ENCODE data around the gene QPCT. TPM values are rescaled to one million over a fixed set of nuclear protein-coding genes. Genes with fewer than 3 reads are reported as not detected.

Gene QPCT
- total and polyA plus RNA-seq, 11 donors, result 1.3 to 7.2 (median 2.8) TPM

- TF ChIP-seq POLR2A (IDR thresholded peaks at IDR 0.05) (no peak), CTCF (IDR thresholded peaks at IDR 0.05) (no peak)
- intact Hi-C loops (cut with DNase I), result loop anchor here in 1 of 10 donors (10.0 kb wide), 1 partner anchor 185 kb away; no protein-coding TSS in a partner anchor
- Histone ChIP-seq H3K27ac (no peak overlapping the region), H3K9me3 (no peaks in the 10 kb centered on the region), H3K4me1 (peaks cover 0 to 24% (median 1%) of the 10 kb centered on the region in 12 donors), H3K36me3 (no peaks in the 10 kb centered on the region), H3K4me3 (no peak overlapping the region), H3K27me3 (no peaks in the 10 kb centered on the region)
- DNase-seq, result no peak
- WGBS, 4 donors, result 59 to 68% (median 61%) methylated on average over 3 of the region's 3 CpGs
- ATAC-seq, result no peak
Observed at GRCh38 chr2:37350034-37350433, 5.6 kb downstream of the QPCT start.

GRCh38 chr2:37354531-37354930 lies 10.1 kb downstream of the QPCT start:
- intact Hi-C loops (cut with DNase I), result loop anchor here in 1 of 10 donors (10.0 kb wide), 1 partner anchor 190 kb away; no protein-coding TSS in a partner anchor
- Histone ChIP-seq H3K36me3 (no peaks in the 10 kb centered on the region), H3K4me1 (peaks cover 0 to 9% (median 0%) of the 10 kb centered on the region in 12 donors), H3K4me3 (no peak overlapping the region), H3K27ac (no peak overlapping the region), H3K9me3 (no peaks in the 10 kb centered on the region), H3K27me3 (no peaks in the 10 kb centered on the region)
- WGBS, 4 donors, result 88 to 98% (median 89%) methylated on average over 3 of the region's 3 CpGs
- no peak for TF ChIP-seq CTCF (IDR thresholded peaks at IDR 0.05)
- TF ChIP-seq POLR2A (IDR thresholded peaks at IDR 0.05), result no peak
- ATAC-seq, result no peak
- no peak for DNase-seq

DNA sequence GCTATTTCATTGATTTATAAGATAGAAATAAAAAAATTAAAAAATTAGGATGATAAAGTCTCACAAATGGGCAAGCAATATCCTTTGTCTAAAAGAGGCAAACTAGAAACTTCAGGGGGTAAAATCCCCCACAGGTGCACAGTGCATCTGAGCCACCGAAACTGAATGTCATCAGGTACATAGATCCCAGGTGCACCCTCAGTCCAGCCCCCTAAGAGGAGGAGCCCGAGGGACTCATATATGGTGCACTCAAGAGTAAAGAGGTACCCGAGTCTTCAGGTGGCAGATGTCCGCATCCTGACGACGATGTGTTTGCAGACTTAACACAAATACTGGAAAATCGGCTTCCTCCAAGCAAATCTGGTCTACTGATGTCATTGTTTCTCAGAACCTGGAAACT lies 11.3 kb downstream of the QPCT start:
- 95 to 97% (median 96%) methylated on average over 7 of the region's 7 CpGs for WGBS, 4 donors
- H3K9me3 ChIP-seq, result no peaks in the 10 kb centered on the region
- TF ChIP-seq POLR2A (IDR thresholded peaks at IDR 0.05) (no peak), CTCF (IDR thresholded peaks at IDR 0.05) (no peak)
- no peak for DNase-seq
- no peak overlapping the region for H3K27ac ChIP-seq
- no peak overlapping the region for H3K4me3 ChIP-seq
- H3K4me1 ChIP-seq, result peaks cover 0 to 9% (median 0%) of the 10 kb centered on the region in 12 donors
- intact Hi-C loops (cut with DNase I), result loop anchor here in 1 of 10 donors (10.0 kb wide), 1 partner anchor 191 kb away; no protein-coding TSS in a partner anchor
- no peaks in the 10 kb centered on the region for H3K36me3 ChIP-seq
- no peak for ATAC-seq
- no peaks in the 10 kb centered on the region for H3K27me3 ChIP-seq

- TF ChIP-seq POLR2A (IDR thresholded peaks at IDR 0.05) (no peak), CTCF (IDR thresholded peaks at IDR 0.05) (no peak)
- ATAC-seq (no peak), DNase-seq (no peak)
- Histone ChIP-seq H3K4me3 (no peak overlapping the region), H3K9me3 (no peaks in the 10 kb centered on the region), H3K36me3 (no peaks in the 10 kb centered on the region), H3K27ac (no peak overlapping the region), H3K4me1 (peaks cover 0 to 9% (median 0%) of the 10 kb centered on the region in 12 donors), H3K27me3 (no peaks in the 10 kb centered on the region)
- intact Hi-C loops (cut with DNase I), result loop anchor here in 1 of 10 donors (10.0 kb wide), 1 partner anchor 191 kb away; no protein-coding TSS in a partner anchor
- 71 to 85% (median 78%) methylated on average over 6 of the region's 6 CpGs for WGBS, 4 donors
Observed at GRCh38 chr2:37356299-37356698, 11.9 kb downstream of the QPCT start.

Data from heart left ventricle (tissue), 16 donors.